ENCODE measurements around the gene GPRASP2.
"Not testable (repeated sequence)": the region's sequence is repeated elsewhere in the genome, so short reads cannot be mapped to it uniquely, and the experiment has no call there.

The GPRASP2 gene

GRCh38 chrX:102712216-102712966, at the start of gene GPRASP2:
Gene GPRASP2, plus strand, starts transcription at chrX:102712448. Its CDS starts 2,422 bp downstream, at chrX:102714870.
- no peak for DNase-seq
- no peaks in the 10 kb centered on the region for H3K36me3 ChIP-seq (replicated peaks)
- H3K4me3 ChIP-seq (ENCODE audit: low read depth, low read length): peak within 1 kb of the TSS; percentile 65
- in situ Hi-C loops (cut with HindIII; ENCODE audit: low pct_ligation_motif_present, low sequenced_read_pairs): no loop called here
- H3K27ac ChIP-seq: no peak within 1 kb of the TSS
- no peak for TF ChIP-seq CTCF (IDR thresholded peaks at IDR 0.05; ENCODE audit: low read depth, low read length, missing control alignments)
- H3K27me3 ChIP-seq (replicated peaks): no peaks in the 10 kb centered on the region

- in situ Hi-C loops (cut with HindIII; ENCODE audit: low pct_ligation_motif_present, low sequenced_read_pairs); H3K36me3 ChIP-seq (replicated peaks); DNase-seq; H3K27ac ChIP-seq; H3K27me3 ChIP-seq (replicated peaks); H3K4me3 ChIP-seq (ENCODE audit: low read depth, low read length): not testable (repeated sequence)
Observed at GRCh38 chrX:102663820-102664219, 48.4 kb upstream of the GPRASP2 start.

GRCh38 chrX:102667034-102667433, 45.2 kb upstream of the GPRASP2 start:
- DNase-seq; H3K4me3 ChIP-seq (ENCODE audit: low read depth, low read length); H3K36me3 ChIP-seq (replicated peaks); H3K27me3 ChIP-seq (replicated peaks); in situ Hi-C loops (cut with HindIII; ENCODE audit: low pct_ligation_motif_present, low sequenced_read_pairs); H3K27ac ChIP-seq: not testable (repeated sequence)

GRCh38 chrX:102669526-102669925, 42.7 kb upstream of the GPRASP2 start:
- no peaks in the 10 kb centered on the region for H3K27me3 ChIP-seq (replicated peaks)
- no peak for TF ChIP-seq CTCF (IDR thresholded peaks at IDR 0.05; ENCODE audit: low read depth, low read length, missing control alignments)
- no peak overlapping the region for H3K27ac ChIP-seq
- H3K4me3 ChIP-seq (ENCODE audit: low read depth, low read length): no peak overlapping the region
- H3K36me3 ChIP-seq (replicated peaks): no peaks in the 10 kb centered on the region
- in situ Hi-C loops (cut with HindIII; ENCODE audit: low pct_ligation_motif_present, low sequenced_read_pairs): no loop called here
- DNase-seq: peak; percentile 40

- Histone ChIP-seq H3K27ac (peak overlapping the region; percentile 1), H3K36me3 (replicated peaks) (no peaks in the 10 kb centered on the region), H3K4me3 (ENCODE audit: low read depth, low read length) (no peak overlapping the region), H3K27me3 (replicated peaks) (no peaks in the 10 kb centered on the region)
- no peak for TF ChIP-seq CTCF (IDR thresholded peaks at IDR 0.05; ENCODE audit: low read depth, low read length, missing control alignments)
- in situ Hi-C loops (cut with HindIII; ENCODE audit: low pct_ligation_motif_present, low sequenced_read_pairs): no loop called here
- DNase-seq: peak; percentile 10
Observed at GRCh38 chrX:102672856-102673255, 39.4 kb upstream of the GPRASP2 start.

- in situ Hi-C loops (cut with HindIII; ENCODE audit: low pct_ligation_motif_present, low sequenced_read_pairs); H3K4me3 ChIP-seq (ENCODE audit: low read depth, low read length); H3K36me3 ChIP-seq (replicated peaks); H3K27me3 ChIP-seq (replicated peaks); H3K27ac ChIP-seq; DNase-seq: not testable (repeated sequence)
Observed at GRCh38 chrX:102677479-102677878, 34.8 kb upstream of the GPRASP2 start.

- Histone ChIP-seq H3K27me3 (replicated peaks) (no peaks in the 10 kb centered on the region), H3K4me3 (ENCODE audit: low read depth, low read length) (no peak overlapping the region), H3K27ac (no peak overlapping the region), H3K36me3 (replicated peaks) (no peaks in the 10 kb centered on the region)
- no peak for DNase-seq
- in situ Hi-C loops (cut with HindIII; ENCODE audit: low pct_ligation_motif_present, low sequenced_read_pairs): no loop called here
- TF ChIP-seq CTCF (IDR thresholded peaks at IDR 0.05; ENCODE audit: low read depth, low read length, missing control alignments): no peak
Observed at GRCh38 chrX:102684772-102685520, 27.3 kb upstream of the GPRASP2 start.
